Spleen (tissue), 11 donors: Measurements from ENCODE around the gene CACNA2D3. TPM values are rescaled to one million over a fixed set of nuclear protein-coding genes. Genes with fewer than 3 reads are reported as not detected.

Experiments
- DNase-seq: peaks from one replicate; pipeline ENCODE4 v3.0.0-alpha.2; 2020
- H3K27ac ChIP-seq, 8 donors: fragments of 200-600 bp; sonication (generic) in 7 of 8; 1 replicate in 4 of 8; 2 replicates in 4 of 8; pipeline versions ENCODE4 v1.5.0 to v1.8.0; 2016 to 2021; ENCODE audit warnings: inconsistent platforms in 4 of 8, mild to moderate bottlenecking in 4 of 8, moderate library complexity in 1 of 8
- H3K27me3 ChIP-seq, 7 donors: fragments of 200-600 bp; sonication (generic) in 6 of 7; replicated peaks in 1 of 7; 1 replicate in 4 of 7; 2 replicates in 3 of 7; pipeline versions ENCODE4 v1.5.0 to v1.8.0; 2016 to 2021; ENCODE audit warnings: inconsistent platforms in 3 of 7, mild to moderate bottlenecking in 1 of 7
- H3K36me3 ChIP-seq, 6 donors: fragments of 200-600 bp; sonication (generic) in 5 of 6; 1 replicate in 4 of 6; 2 replicates in 2 of 6; pipeline versions ENCODE4 v1.5.0 to v1.8.0; 2016 to 2021; ENCODE audit warnings: inconsistent platforms in 2 of 6
- H3K4me1 ChIP-seq, 6 donors: fragments of 200-600 bp; sonication (generic) in 5 of 6; 1 replicate in 3 of 6; 2 replicates in 3 of 6; pipeline versions ENCODE4 v1.5.0 to v1.8.0; 2016 to 2021; ENCODE audit warnings: inconsistent platforms in 3 of 6
- H3K4me3 ChIP-seq, 8 donors: fragments of 200-600 bp; sonication (generic) in 7 of 8; 1 replicate in 4 of 8; 2 replicates in 4 of 8; pipeline versions ENCODE4 v1.5.0 to v1.8.0; 2016 to 2021; ENCODE audit warnings: inconsistent platforms in 4 of 8, mild to moderate bottlenecking in 4 of 8, moderate library complexity in 2 of 8
- H3K9me3 ChIP-seq, 8 donors: fragments of 200-600 bp; sonication (generic) in 7 of 8; 1 replicate in 4 of 8; 2 replicates in 4 of 8; pipeline versions ENCODE4 v1.5.0 to v1.8.0; 2016 to 2021; ENCODE audit warnings: inconsistent platforms in 4 of 8
- POLR2A ChIP-seq, 3 donors: fragments of 450-650 bp; IDR thresholded peaks; one replicate each; pipeline ENCODE4 v1.5.1; 2017; ENCODE audit warnings: antibody characterized with exemption in 3 of 3, mild to moderate bottlenecking in 1 of 3
- POLR2AphosphoS5 ChIP-seq, 3 donors: sonication (generic); formaldehyde crosslinking; IDR thresholded peaks; one replicate each; pipeline ENCODE4 v1.5.1; 2017; ENCODE audit warnings: antibody characterized with exemption in 3 of 3
- WGBS, 5 donors: extraction: QIAGEN DNeasy Blood & Tissue Kit in 3 of 5; methylation state at CpG; one replicate each; pipeline versions ENCODE4 v1.1.5 to v1.1.7; 2013 to 2018; 5-methylcytosine and 5-hydroxymethylcytosine counted together
- intact Hi-C: fragments of 100-400 bp; cut with DNase I; formaldehyde crosslinking; loops from one replicate; pipeline ENCODE4 v1.15.0; 2023; ENCODE audit warnings: low total_unique reads
- polyA plus RNA-seq, 3 donors: library from polyadenylated mRNA; stranded (reverse); fragments of 200-250 nt; gene quantifications; one replicate each; pipeline ENCODE4 v1.2.1, GENCODE V29; 2013
- total RNA-seq, 7 donors: library from RNA; depleted of rRNA in 3 of 7; stranded (reverse); fragments of >200 nt in 3 of 7; fragmentation: NEBNext Ultra II Directional in 4 of 7; extraction: Animal tissue kit (Norgen Biotek cat#: 25700) in 4 of 7; gene quantifications; one replicate each; pipeline versions ENCODE4 v1.1.0 to v1.2.1, GENCODE V29; 2016 to 2021
- TF ChIP-seq, protein P1 (sequence below), 11 experiments: fragments of 200-600 bp in 7 of 11; fragments of 450-650 bp in 4 of 11; sonication (generic) in 4 of 11; IDR thresholded peaks in 8 of 11; conservative IDR thresholded peaks in 3 of 11; 1 replicate in 7 of 11; 2 replicates in 4 of 11; pipeline versions ENCODE4 v1.4.0 to v1.8.0; 2016 to 2021; ENCODE audit warnings: antibody characterized with exemption in 11 of 11, inconsistent platforms in 4 of 11, mild to moderate bottlenecking in 1 of 11
- donor health status: healthy with polysubstance abuse.
- donor health status: DM: no; HTN: no; CAD: no; lungs with moderate emphysema.
- donor health status: DM: no; HTN: no; CAD: no.
- donor health status: Bipolar disorder and iron deficiency.
- donor health status: healthy.
- donor health status: DM: no; HTN: no; CAD: no.
- donor health status: DM: yes; HTN: yes; CAD: no.

CACNA2D3 gene
- total and polyA plus RNA-seq, 10 donors, result 0.83 to 4.9 (median 2.9) TPM

DNA sequence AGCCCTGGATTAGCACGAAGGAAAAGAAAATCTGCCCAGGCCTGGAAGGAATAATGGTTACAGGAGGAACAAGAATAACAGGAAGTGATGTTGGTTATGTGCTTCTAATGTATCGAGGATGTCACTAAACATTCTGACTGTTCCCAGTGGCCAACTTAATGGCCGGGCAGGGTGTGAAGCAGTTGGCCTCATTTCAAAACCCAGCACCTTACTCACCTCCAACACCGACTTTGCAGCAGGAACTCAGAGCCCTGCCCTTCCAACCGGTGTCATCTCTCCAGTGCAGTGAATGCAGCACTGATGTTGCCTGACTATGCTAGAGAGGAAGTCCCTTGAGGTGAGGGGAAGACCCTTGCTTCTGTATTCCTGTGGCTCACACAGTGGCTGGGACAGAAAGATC is 967.9 kb downstream of the CACNA2D3 start:
- Histone ChIP-seq H3K36me3 (no peaks in the 10 kb centered on the region), H3K9me3 (no peaks in the 10 kb centered on the region), H3K27me3 (no peaks in the 10 kb centered on the region), H3K4me1 (no peaks in the 10 kb centered on the region), H3K4me3 (no peak overlapping the region), H3K27ac (no peak overlapping the region)
- intact Hi-C loops, result no loop called here
- WGBS, 5 donors, result 57 to 68% (median 58%) methylated on average over 5 of the region's 5 CpGs
- TF ChIP-seq, protein P1, sequence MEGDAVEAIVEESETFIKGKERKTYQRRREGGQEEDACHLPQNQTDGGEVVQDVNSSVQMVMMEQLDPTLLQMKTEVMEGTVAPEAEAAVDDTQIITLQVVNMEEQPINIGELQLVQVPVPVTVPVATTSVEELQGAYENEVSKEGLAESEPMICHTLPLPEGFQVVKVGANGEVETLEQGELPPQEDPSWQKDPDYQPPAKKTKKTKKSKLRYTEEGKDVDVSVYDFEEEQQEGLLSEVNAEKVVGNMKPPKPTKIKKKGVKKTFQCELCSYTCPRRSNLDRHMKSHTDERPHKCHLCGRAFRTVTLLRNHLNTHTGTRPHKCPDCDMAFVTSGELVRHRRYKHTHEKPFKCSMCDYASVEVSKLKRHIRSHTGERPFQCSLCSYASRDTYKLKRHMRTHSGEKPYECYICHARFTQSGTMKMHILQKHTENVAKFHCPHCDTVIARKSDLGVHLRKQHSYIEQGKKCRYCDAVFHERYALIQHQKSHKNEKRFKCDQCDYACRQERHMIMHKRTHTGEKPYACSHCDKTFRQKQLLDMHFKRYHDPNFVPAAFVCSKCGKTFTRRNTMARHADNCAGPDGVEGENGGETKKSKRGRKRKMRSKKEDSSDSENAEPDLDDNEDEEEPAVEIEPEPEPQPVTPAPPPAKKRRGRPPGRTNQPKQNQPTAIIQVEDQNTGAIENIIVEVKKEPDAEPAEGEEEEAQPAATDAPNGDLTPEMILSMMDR (IDR thresholded peaks at IDR 0.05 in 8 of 11, conservative IDR thresholded peaks at IDR 0.05 in 3 of 11), result no peak
- TF ChIP-seq POLR2A (IDR thresholded peaks at IDR 0.05) (no peak), POLR2AphosphoS5 (IDR thresholded peaks at IDR 0.05) (no peak)
- DNase-seq, result no peak

DNA sequence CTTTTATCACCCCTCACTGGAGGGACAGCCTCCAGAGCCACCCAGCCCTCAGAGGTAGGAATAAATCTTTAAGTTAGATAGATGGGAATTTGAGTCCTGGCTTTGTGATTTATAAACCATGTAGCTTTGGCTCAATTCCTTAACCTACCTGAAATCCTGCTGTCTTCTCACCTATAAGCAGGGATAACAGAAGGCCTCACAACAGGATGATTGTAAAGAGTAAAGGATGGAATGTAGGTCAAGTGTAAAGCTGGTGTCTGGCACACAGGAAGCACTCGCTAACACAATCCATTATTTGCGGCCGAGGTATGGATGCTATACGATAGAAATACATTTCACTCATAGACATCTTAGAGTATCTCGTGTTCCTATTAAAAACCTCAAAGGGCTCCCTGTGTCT is 968.4 kb downstream of the CACNA2D3 start:
- 81 to 90% (median 90%) methylated on average over 5 of the region's 5 CpGs for WGBS, 5 donors
- H3K27ac ChIP-seq, result no peak overlapping the region
- intact Hi-C loops, result no loop called here
- no peaks in the 10 kb centered on the region for H3K36me3 ChIP-seq
- H3K4me3 ChIP-seq, result no peak overlapping the region
- TF ChIP-seq POLR2A (IDR thresholded peaks at IDR 0.05) (no peak), POLR2AphosphoS5 (IDR thresholded peaks at IDR 0.05) (no peak)
- TF ChIP-seq, protein P1 (IDR thresholded peaks at IDR 0.05 in 8 of 11, conservative IDR thresholded peaks at IDR 0.05 in 3 of 11), result no peak
- DNase-seq, result no peak
- no peaks in the 10 kb centered on the region for H3K9me3 ChIP-seq
- no peaks in the 10 kb centered on the region for H3K4me1 ChIP-seq
- H3K27me3 ChIP-seq, result no peaks in the 10 kb centered on the region

DNA sequence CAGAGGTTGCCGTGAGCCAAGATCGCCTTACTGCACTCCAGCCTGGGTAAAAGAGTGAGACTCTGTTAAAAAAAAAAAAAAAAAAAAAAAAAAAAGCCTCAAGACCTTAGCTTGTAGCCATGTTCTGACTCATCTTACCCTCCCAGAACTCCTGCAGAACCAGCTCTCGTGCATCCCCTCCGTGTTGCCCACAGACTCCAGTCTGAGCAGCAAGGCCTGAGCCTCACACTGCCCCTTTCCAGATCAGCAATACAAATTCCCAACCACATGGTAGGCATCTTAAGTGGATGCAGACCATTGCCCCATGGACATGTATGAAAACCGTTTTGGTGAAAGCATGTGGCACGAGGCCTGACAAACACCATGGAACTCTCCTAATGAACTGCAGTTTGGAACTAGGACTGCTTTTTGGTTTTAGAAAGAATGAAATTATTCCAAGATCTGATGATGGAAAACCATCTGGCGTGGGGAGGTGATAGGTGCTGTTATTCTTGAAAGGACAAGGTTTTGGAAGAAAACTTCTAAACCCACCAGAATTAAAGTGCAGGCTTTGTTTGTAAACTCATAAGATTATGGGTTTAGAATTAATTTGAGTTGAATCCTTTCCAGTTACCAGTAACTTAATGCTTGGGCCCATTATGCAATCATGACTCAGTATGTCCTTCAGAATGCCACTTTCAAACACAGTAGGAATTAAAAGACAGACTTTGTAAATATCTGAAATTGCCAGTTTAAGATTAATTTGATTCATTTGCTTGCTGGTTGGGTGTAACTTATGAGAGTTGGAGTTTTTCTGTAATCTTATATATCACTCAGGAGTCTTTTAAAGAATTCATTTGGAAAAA is 969.3 kb downstream of the CACNA2D3 start:
- no peaks in the 10 kb centered on the region for H3K36me3 ChIP-seq
- H3K27ac ChIP-seq, result no peak overlapping the region
- H3K4me3 ChIP-seq, result no peak overlapping the region
- no peaks in the 10 kb centered on the region for H3K27me3 ChIP-seq
- WGBS, 5 donors, result 85 to 93% (median 89%) methylated on average over 5 to 7 of the region's 7 CpGs
- TF ChIP-seq POLR2AphosphoS5 (IDR thresholded peaks at IDR 0.05) (no peak), POLR2A (IDR thresholded peaks at IDR 0.05) (no peak)
- TF ChIP-seq, protein P1 (IDR thresholded peaks at IDR 0.05 in 8 of 11, conservative IDR thresholded peaks at IDR 0.05 in 3 of 11), result no peak
- no peaks in the 10 kb centered on the region for H3K9me3 ChIP-seq
- DNase-seq, result no peak
- intact Hi-C loops, result no loop called here
- H3K4me1 ChIP-seq, result no peaks in the 10 kb centered on the region

DNA sequence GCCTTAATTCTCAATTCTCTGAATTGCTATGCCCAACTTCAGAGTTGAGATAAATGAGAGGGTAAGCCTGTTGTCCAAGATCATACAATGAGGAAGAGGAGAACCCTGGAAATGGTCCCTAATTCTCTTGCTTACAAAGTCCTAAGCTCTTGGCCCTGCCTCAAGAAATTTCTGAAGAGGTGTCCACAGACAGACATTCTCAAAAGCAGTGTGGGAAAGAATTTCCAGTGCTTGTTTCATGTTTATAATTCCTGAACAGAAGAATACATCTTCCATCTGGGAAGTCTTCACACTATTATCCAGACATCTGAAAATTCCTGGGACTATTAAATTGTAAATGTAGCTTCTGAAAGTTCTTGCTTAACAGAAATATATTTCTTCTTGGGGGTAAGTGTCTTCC is 972.3 kb downstream of the CACNA2D3 start:
- no peaks in the 10 kb centered on the region for H3K36me3 ChIP-seq
- H3K9me3 ChIP-seq, result peaks cover 0 to 6% (median 0%) of the 10 kb centered on the region in 8 donors
- no peak for TF ChIP-seq POLR2A (IDR thresholded peaks at IDR 0.05)
- TF ChIP-seq, protein P1 (IDR thresholded peaks at IDR 0.05 in 8 of 11, conservative IDR thresholded peaks at IDR 0.05 in 3 of 11), result no peak
- TF ChIP-seq POLR2AphosphoS5 (IDR thresholded peaks at IDR 0.05), result no peak
- no peaks in the 10 kb centered on the region for H3K27me3 ChIP-seq
- no peak overlapping the region for H3K27ac ChIP-seq
- intact Hi-C loops, result no loop called here
- H3K4me1 ChIP-seq, result no peaks in the 10 kb centered on the region
- no peak for DNase-seq
- H3K4me3 ChIP-seq, result no peak overlapping the region
